Measurements from ENCODE around the gene TMEM14B. TPM values are rescaled to one million over a fixed set of nuclear protein-coding genes. Genes with fewer than 3 reads are reported as not detected.
"Not testable (repeated sequence)": the region's sequence is repeated elsewhere in the genome, so short reads cannot be mapped to it uniquely, and the experiment has no call there.

The TMEM14B gene
- total and polyA plus RNA-seq, 4 experiments from 2014 or later: 76.9 to 236 (median 127) TPM

GRCh38 chr6:10730254-10730653 is 17.4 kb upstream of the TMEM14B start:
- Histone ChIP-seq H3K9me3 (ENCODE audit: control insufficient read depth in 1 of 2, low read length in 2 of 2) (no peaks in the 10 kb centered on the region), H3K4me1 (ENCODE audit: insufficient read depth, low read length) (peaks cover 2% of the 10 kb centered on the region), H3K4me3 (ENCODE audit: low read length in 2 of 2) (no peak overlapping the region), H3K36me3 (ENCODE audit: insufficient read depth, low read length) (peaks cover 12% of the 10 kb centered on the region), H3K27ac (ENCODE audit: low read depth, low read length) (no peak overlapping the region), H3K27me3 (ENCODE audit: insufficient read depth, low read length) (no peaks in the 10 kb centered on the region)
- ChIA-PET CTCF (ENCODE audit: partially characterized antibody) (no interaction called here), POLR2A (ENCODE audit: partially characterized antibody) (no interaction called here)
- H3K36me3 Mint-ChIP-seq: peaks cover 24 to 38% of the 10 kb centered on the region in 2 donors
- H3K27ac Mint-ChIP-seq: peak overlapping the region in 1 of 7 donors; percentile 33
- DNase-seq: no peak
- H3K27me3 Mint-ChIP-seq: no peaks in the 10 kb centered on the region
- intact Hi-C loops (cut with micrococcal nuclease): no loop called here
- peaks cover 7 to 21% (median 11%) of the 10 kb centered on the region in 4 donors for H3K4me1 Mint-ChIP-seq
- no peaks in the 10 kb centered on the region for H3K9me3 Mint-ChIP-seq
- no peak overlapping the region for H3K4me3 Mint-ChIP-seq

- H3K27me3 ChIP-seq (ENCODE audit: insufficient read depth, low read length): no peaks in the 10 kb centered on the region
- POLR2A ChIA-PET (ENCODE audit: partially characterized antibody): interaction anchor here (1.0 to 1.6 kb wide), 2 partner anchors 13 to 38 kb away, joined by 3 read pairs; partner anchors contain the start of genes C6orf52 and PAK1IP1
- no peaks in the 10 kb centered on the region for H3K9me3 Mint-ChIP-seq
- no peak overlapping the region for H3K4me3 Mint-ChIP-seq
- no peak overlapping the region for H3K4me3 ChIP-seq (ENCODE audit: low read length in 2 of 2)
- no peaks in the 10 kb centered on the region for H3K27me3 Mint-ChIP-seq
- H3K36me3 Mint-ChIP-seq: peaks cover 20 to 23% of the 10 kb centered on the region in 2 donors
- no peak overlapping the region for H3K27ac ChIP-seq (ENCODE audit: low read depth, low read length)
- CTCF ChIA-PET (ENCODE audit: partially characterized antibody): interaction anchor here (1.0 kb wide), 1 partner anchor 9 kb away, joined by 3 read pairs; no protein-coding TSS in a partner anchor
- H3K36me3 ChIP-seq (ENCODE audit: insufficient read depth, low read length): peaks cover 8% of the 10 kb centered on the region
- peaks cover 0 to 4% (median under 1%) of the 10 kb centered on the region in 4 donors for H3K4me1 Mint-ChIP-seq
- no peak overlapping the region for H3K27ac Mint-ChIP-seq
- H3K4me1 ChIP-seq (ENCODE audit: insufficient read depth, low read length): no peaks in the 10 kb centered on the region
- H3K9me3 ChIP-seq (ENCODE audit: control insufficient read depth in 1 of 2, low read length in 2 of 2): no peaks in the 10 kb centered on the region
- intact Hi-C loops (cut with micrococcal nuclease): no loop called here
- DNase-seq: no peak
These were observed 14.4 kb upstream of the TMEM14B start for GRCh38 chr6:10733151-10733715.

- intact Hi-C loops (cut with micrococcal nuclease): no loop called here
- H3K9me3 Mint-ChIP-seq: no peaks in the 10 kb centered on the region
- H3K4me1 Mint-ChIP-seq: no peaks in the 10 kb centered on the region
- Histone ChIP-seq H3K4me1 (ENCODE audit: insufficient read depth, low read length) (no peaks in the 10 kb centered on the region), H3K36me3 (ENCODE audit: insufficient read depth, low read length) (peaks cover 5% of the 10 kb centered on the region), H3K4me3 (ENCODE audit: low read length in 2 of 2) (no peak overlapping the region), H3K27ac (ENCODE audit: low read depth, low read length) (no peak overlapping the region), H3K9me3 (ENCODE audit: control insufficient read depth in 1 of 2, low read length in 2 of 2) (no peaks in the 10 kb centered on the region), H3K27me3 (ENCODE audit: insufficient read depth, low read length) (no peaks in the 10 kb centered on the region)
- H3K4me3 Mint-ChIP-seq: no peak overlapping the region
- H3K27ac Mint-ChIP-seq: peak overlapping the region in 2 of 7 donors; percentile 63 to 76
- DNase-seq: no peak
- H3K36me3 Mint-ChIP-seq: peaks cover 17 to 20% of the 10 kb centered on the region in 2 donors
- no peaks in the 10 kb centered on the region for H3K27me3 Mint-ChIP-seq
- POLR2A ChIA-PET (ENCODE audit: partially characterized antibody): interaction anchor here (1.4 to 1.6 kb wide), 2 partner anchors 13 to 14 kb away, joined by 3 to 5 read pairs; partner anchors contain the start of gene TMEM14B
- CTCF ChIA-PET (ENCODE audit: partially characterized antibody): interaction anchor here (1.0 kb wide), 1 partner anchor 9 kb away, joined by 3 read pairs; no protein-coding TSS in a partner anchor
These were observed 13.7 kb upstream of the TMEM14B start for GRCh38 chr6:10733863-10734262.

GRCh38 chr6:10736731-10737130 is 10.9 kb upstream of the TMEM14B start:
- DNase-seq: no peak
- Histone ChIP-seq H3K4me3 (ENCODE audit: low read length in 2 of 2) (no peak overlapping the region), H3K4me1 (ENCODE audit: insufficient read depth, low read length) (no peaks in the 10 kb centered on the region), H3K27ac (ENCODE audit: low read depth, low read length) (no peak overlapping the region), H3K9me3 (ENCODE audit: control insufficient read depth in 1 of 2, low read length in 2 of 2) (no peaks in the 10 kb centered on the region), H3K36me3 (ENCODE audit: insufficient read depth, low read length) (no peaks in the 10 kb centered on the region), H3K27me3 (ENCODE audit: insufficient read depth, low read length) (no peaks in the 10 kb centered on the region)
- ChIA-PET POLR2A (ENCODE audit: partially characterized antibody) (no interaction called here), CTCF (ENCODE audit: partially characterized antibody) (no interaction called here)
- no peak overlapping the region for H3K4me3 Mint-ChIP-seq
- peaks cover 9 to 12% of the 10 kb centered on the region in 2 donors for H3K36me3 Mint-ChIP-seq
- no peaks in the 10 kb centered on the region for H3K27me3 Mint-ChIP-seq
- H3K9me3 Mint-ChIP-seq: no peaks in the 10 kb centered on the region
- no peaks in the 10 kb centered on the region for H3K4me1 Mint-ChIP-seq
- intact Hi-C loops (cut with micrococcal nuclease): no loop called here
- no peak overlapping the region for H3K27ac Mint-ChIP-seq

GRCh38 chr6:10740061-10740460 is 7.5 kb upstream of the TMEM14B start:
- Histone ChIP-seq H3K9me3 (ENCODE audit: control insufficient read depth in 1 of 2, low read length in 2 of 2) (no peaks in the 10 kb centered on the region), H3K27ac (ENCODE audit: low read depth, low read length) (no peak overlapping the region), H3K4me1 (ENCODE audit: insufficient read depth, low read length) (no peaks in the 10 kb centered on the region), H3K36me3 (ENCODE audit: insufficient read depth, low read length) (no peaks in the 10 kb centered on the region), H3K27me3 (ENCODE audit: insufficient read depth, low read length) (no peaks in the 10 kb centered on the region), H3K4me3 (ENCODE audit: low read length in 2 of 2) (no peak overlapping the region)
- Mint-ChIP-seq H3K27ac (no peak overlapping the region), H3K27me3 (no peaks in the 10 kb centered on the region), H3K9me3 (no peaks in the 10 kb centered on the region), H3K4me3 (no peak overlapping the region), H3K4me1 (peaks cover 0 to 6% (median 2%) of the 10 kb centered on the region in 4 donors), H3K36me3 (peaks cover 0 to 2% of the 10 kb centered on the region in 2 donors)
- POLR2A ChIA-PET (ENCODE audit: partially characterized antibody): no interaction called here
- DNase-seq: no peak
- CTCF ChIA-PET (ENCODE audit: partially characterized antibody): interaction anchor here (1.8 kb wide), 1 partner anchor 21 kb away, joined by 5 read pairs; no protein-coding TSS in a partner anchor
- intact Hi-C loops (cut with micrococcal nuclease): no loop called here

GRCh38 chr6:10741643-10742042 is 6.0 kb upstream of the TMEM14B start:
- H3K27me3 ChIP-seq (ENCODE audit: insufficient read depth, low read length); H3K27ac ChIP-seq (ENCODE audit: low read depth, low read length); H3K9me3 ChIP-seq (ENCODE audit: control insufficient read depth in 1 of 2, low read length in 2 of 2); intact Hi-C loops (cut with micrococcal nuclease); H3K4me1 ChIP-seq (ENCODE audit: insufficient read depth, low read length); DNase-seq; H3K27me3 Mint-ChIP-seq; H3K4me3 ChIP-seq (ENCODE audit: low read length in 2 of 2); H3K4me3 Mint-ChIP-seq; H3K36me3 Mint-ChIP-seq; H3K9me3 Mint-ChIP-seq; H3K36me3 ChIP-seq (ENCODE audit: insufficient read depth, low read length): not testable (repeated sequence)
- H3K27ac Mint-ChIP-seq: peak overlapping the region in 1 of 7 donors; percentile 19
- H3K4me1 Mint-ChIP-seq: peaks cover 2 to 22% (median 8%) of the 10 kb centered on the region in 4 donors
- POLR2A ChIA-PET (ENCODE audit: partially characterized antibody): interaction anchor here (0.8 kb wide), 1 partner anchor 47 kb away, joined by 3 read pairs; the partner anchor contains the start of genes C6orf52 and PAK1IP1
- CTCF ChIA-PET (ENCODE audit: partially characterized antibody): interaction anchor here (1.1 to 1.8 kb wide), 3 partner anchors 8 to 23 kb away, joined by 3 to 5 read pairs (median 4); no protein-coding TSS in a partner anchor

GRCh38 chr6:10742251-10742650 is 5.4 kb upstream of the TMEM14B start:
- CTCF ChIA-PET (ENCODE audit: partially characterized antibody): interaction anchor here (1.1 to 1.4 kb wide), 2 partner anchors 9 to 14 kb away, joined by 3 to 4 read pairs; no protein-coding TSS in a partner anchor
- peaks cover 10% of the 10 kb centered on the region for H3K4me1 ChIP-seq (ENCODE audit: insufficient read depth, low read length)

More at GRCh38 chr6:10742251-10742650, 5.4 kb upstream of the TMEM14B start:
- Histone ChIP-seq H3K4me3 (ENCODE audit: low read length in 2 of 2) (no peak overlapping the region), H3K27ac (ENCODE audit: low read depth, low read length) (no peak overlapping the region), H3K36me3 (ENCODE audit: insufficient read depth, low read length) (no peaks in the 10 kb centered on the region), H3K27me3 (ENCODE audit: insufficient read depth, low read length) (no peaks in the 10 kb centered on the region), H3K9me3 (ENCODE audit: control insufficient read depth in 1 of 2, low read length in 2 of 2) (no peaks in the 10 kb centered on the region)
- DNase-seq: no peak
- H3K4me3 Mint-ChIP-seq: no peak overlapping the region
- peak overlapping the region in 1 of 7 donors; percentile 19 for H3K27ac Mint-ChIP-seq
- H3K4me1 Mint-ChIP-seq: peaks cover 6 to 28% (median 13%) of the 10 kb centered on the region in 4 donors
- POLR2A ChIA-PET (ENCODE audit: partially characterized antibody): interaction anchor here (0.8 kb wide), 1 partner anchor 48 kb away, joined by 3 read pairs; the partner anchor contains the start of genes C6orf52 and PAK1IP1
- H3K9me3 Mint-ChIP-seq: no peaks in the 10 kb centered on the region
- peaks cover 0 to 4% of the 10 kb centered on the region in 2 donors for H3K36me3 Mint-ChIP-seq
- intact Hi-C loops (cut with micrococcal nuclease): no loop called here
- H3K27me3 Mint-ChIP-seq: no peaks in the 10 kb centered on the region

Data from CD4-positive, alpha-beta memory T cell (primary cell).